ENCODE measurements around the gene HOXA4. TPM values are rescaled to one million over a fixed set of nuclear protein-coding genes. Genes with fewer than 3 reads are reported as not detected.

The HOXA4 gene
- total RNA-seq = 7.1 TPM
- long read RNA-seq, transcript HOXA4-204 (2 exons, 1,728 nt) = major isoform, 10 of 12 reads
- long read RNA-seq, partial matches to known transcripts = 0 of 12 reads
- long read RNA-seq, other reads (novel, unspliced or antisense) = 2 of 12 reads

GRCh38 chr7:27130540-27131389, at the start of gene HOXA4:
Gene HOXA4 (minus strand): TSS chr7:27130757. CDS start chr7:27130733, 24 bp downstream.
- H3K27ac ChIP-seq = peak within 1 kb of the TSS; percentile 85
- peak within 1 kb of the TSS; percentile 57 for H3K4me3 ChIP-seq
- TF ChIP-seq CTCF (IDR thresholded peaks at IDR 0.05) = no peak
- no peaks in the 10 kb centered on the region for H3K36me3 ChIP-seq
- intact Hi-C loops (cut with DNase I) = no loop called here
- H3K9me3 ChIP-seq = no peaks in the 10 kb centered on the region
- peak; percentile 98 for ATAC-seq
- peak; percentile 93 for DNase-seq
- no peaks in the 10 kb centered on the region for H3K27me3 ChIP-seq
- peaks cover 52% of the 10 kb centered on the region for H3K4me1 ChIP-seq

GRCh38 chr7:27179503-27180430, 49.2 kb upstream of the HOXA4 start:
- intact Hi-C loops (cut with DNase I) = no loop called here
- peak; percentile 81 for ATAC-seq
- H3K4me3 ChIP-seq = no peak overlapping the region
- H3K9me3 ChIP-seq = no peaks in the 10 kb centered on the region
- peaks cover 100% of the 10 kb centered on the region for H3K27me3 ChIP-seq
- TF ChIP-seq CTCF (IDR thresholded peaks at IDR 0.05) = peak; percentile 87
- no peaks in the 10 kb centered on the region for H3K36me3 ChIP-seq
- DNase-seq = peak; percentile 81
- H3K4me1 ChIP-seq = peaks cover 14% of the 10 kb centered on the region
- no peak overlapping the region for H3K27ac ChIP-seq

- DNase-seq (no peak), ATAC-seq (no peak)
- Histone ChIP-seq H3K4me1 (peaks cover 16% of the 10 kb centered on the region), H3K27ac (no peak overlapping the region), H3K4me3 (no peak overlapping the region), H3K27me3 (peaks cover 100% of the 10 kb centered on the region), H3K9me3 (no peaks in the 10 kb centered on the region), H3K36me3 (no peaks in the 10 kb centered on the region)
- intact Hi-C loops (cut with DNase I) = no loop called here
- TF ChIP-seq CTCF (IDR thresholded peaks at IDR 0.05) = no peak
These were observed 48.5 kb upstream of the HOXA4 start for GRCh38 chr7:27179030-27179429.

- ATAC-seq = no peak
- no peak overlapping the region for H3K4me3 ChIP-seq
- DNase-seq = peak; percentile 17
- intact Hi-C loops (cut with DNase I) = no loop called here
- no peak overlapping the region for H3K27ac ChIP-seq
- H3K4me1 ChIP-seq = peaks cover 16% of the 10 kb centered on the region
- no peaks in the 10 kb centered on the region for H3K9me3 ChIP-seq
- TF ChIP-seq CTCF (IDR thresholded peaks at IDR 0.05) = no peak
- peaks cover 100% of the 10 kb centered on the region for H3K27me3 ChIP-seq
- H3K36me3 ChIP-seq = no peaks in the 10 kb centered on the region
These were observed 47.8 kb upstream of the HOXA4 start for GRCh38 chr7:27178366-27178765.

- no peak overlapping the region for H3K4me3 ChIP-seq
- peaks cover 100% of the 10 kb centered on the region for H3K27me3 ChIP-seq
- H3K9me3 ChIP-seq = no peaks in the 10 kb centered on the region
These were observed 47.3 kb upstream of the HOXA4 start for GRCh38 chr7:27177795-27178320.

More at GRCh38 chr7:27177795-27178320, 47.3 kb upstream of the HOXA4 start:
- no peak for TF ChIP-seq CTCF (IDR thresholded peaks at IDR 0.05)
- Histone ChIP-seq H3K27ac (no peak overlapping the region), H3K36me3 (no peaks in the 10 kb centered on the region), H3K4me1 (peaks cover 17% of the 10 kb centered on the region)
- intact Hi-C loops (cut with DNase I) = no loop called here
- ATAC-seq (no peak), DNase-seq (peak; percentile 3)

Data from upper lobe of right lung (tissue), 1 donor.